ENCODE data around the gene SLC22A1.

- TF ChIP-seq POLR2AphosphoS5 (IDR thresholded peaks at IDR 0.05; ENCODE audit: low read depth, low read length) (no peak), REST (IDR thresholded peaks at IDR 0.05; ENCODE audit: insufficient read depth in 1 of 2, low read depth in 2 of 2, low read length in 1 of 2) (no peak), CTCF (IDR thresholded peaks at IDR 0.05) (no peak), SIN3A (IDR thresholded peaks at IDR 0.05; ENCODE audit: borderline replicate concordance, insufficient read depth, low read depth, low read length) (no peak), TCF7L2 (IDR thresholded peaks at IDR 0.05; ENCODE audit: low read depth, low read length) (no peak)
Observed at GRCh38 chr6:160093946-160094345, 27.7 kb upstream of the SLC22A1 start.

Data from Panc1 (cell line).